Omental fat pad (tissue), 4 donors: ENCODE results near the gene LRRC40. TPM values are rescaled to one million over a fixed set of nuclear protein-coding genes. Genes with fewer than 3 reads are reported as not detected.

ENCODE experiments used
- ATAC-seq: fragments of 150-250 bp; one replicate; pipeline ENCODE4 v1.9.1; 2016; ENCODE audit warnings: mild to moderate bottlenecking, moderate library complexity; ENCODE audit not compliant: low FRiP score
- DNase-seq: peaks from one replicate; pipeline ENCODE4 v3.0.0-alpha.2; 2019; ENCODE audit warnings: low spot score
- CTCF ChIP-seq, 3 donors: fragments of 450-650 bp; IDR thresholded peaks; one replicate each; pipeline ENCODE4 v1.5.1; 2016 to 2017; ENCODE audit warnings: antibody characterized with exemption in 3 of 3, mild to moderate bottlenecking in 3 of 3, moderate library complexity in 2 of 3
- small RNA-seq: library from RNA; depleted of rRNA; stranded (forward); fragments of <200 nt; gene quantifications from one replicate; pipeline ENCODE3, GENCODE V24; 2016
- total RNA-seq, 4 donors: library from RNA; depleted of rRNA; stranded (reverse); fragments of >200 nt; gene quantifications; one replicate each; pipeline ENCODE4 v1.1.0, GENCODE V29; 2016

Gene LRRC40
- total RNA-seq, 4 donors from 2014 or later, result 10.9 to 19.7 (median 13.3) TPM

GRCh38 chr1:70101231-70101630 is 104.1 kb downstream of the LRRC40 start:
- ATAC-seq (no peak), DNase-seq (no peak)
- TF ChIP-seq CTCF (IDR thresholded peaks at IDR 0.05), result no peak

Small RNA genes within 50 kb of the gene (small RNA-seq; reads per million reads assigned to genes)
- not detected for gene RN7SL242P

Other genes starting within 250 kb of the LRRC40 start
- 100 to 1,000 TPM; 143 to 240 (median 167) TPM for gene SRSF11, start 15.8 kb upstream of the LRRC40 start, total RNA-seq
- gene ANKRD13C, start 149.1 kb upstream of the LRRC40 start, total RNA-seq, result 10 to 100 TPM; 19.5 to 29.0 (median 22.5) TPM
- gene CTH, start 205.7 kb upstream of the LRRC40 start, total RNA-seq, result 10 to 100 TPM in 1 of 4 donors, 1 to 10 TPM in 3; 4.9 to 13.3 (median 6.6) TPM